HL-60 (cell line): ENCODE results near the gene ABCG1.
"Not testable (repeated sequence)": the region's sequence is repeated elsewhere in the genome, so short reads cannot be mapped to it uniquely, and the experiment has no call there.

Experiments used
- DNase-seq, 2 experiments: peaks; one replicate each; pipeline ENCODE4 v3.0.0-alpha.2; 2010 to 2020; ENCODE audit warnings: low read depth in 1 of 2, low spot score in 1 of 2
- H3K27ac ChIP-seq: fragments of 250-450 bp; sonication (Bioruptor Pico); replicated peaks from 2 replicates; pipeline ENCODE4 v1.5.1; 2020; ENCODE audit warnings: mild to moderate bottlenecking, moderate library complexity
- H3K27me3 ChIP-seq: fragments of 250-450 bp; sonication (Bioruptor Pico); 2 replicates; pipeline ENCODE4 v1.5.1; 2021; ENCODE audit warnings: mild to moderate bottlenecking, moderate library complexity; ENCODE audit not compliant: insufficient read depth, poor library complexity, severe bottlenecking
- H3K4me3 ChIP-seq: replicated peaks from 2 replicates; pipeline ENCODE4 v1.5.1; 2011; ENCODE audit warnings: mild to moderate bottlenecking, control low read depth, low read length; ENCODE audit not compliant: insufficient read depth
- GABPA ChIP-seq: IDR thresholded peaks from 2 replicates; pipeline ENCODE4 v1.6.1; 2012; ENCODE audit warnings: low read depth
- POLR2AphosphoS5 ChIP-seq: IDR thresholded peaks from 2 replicates; pipeline ENCODE4 v1.6.1; 2012; ENCODE audit warnings: low read depth
- SPI1 ChIP-seq: IDR thresholded peaks from 2 replicates; pipeline ENCODE4 v1.6.1; 2012; ENCODE audit warnings: low read depth, mild to moderate bottlenecking, borderline replicate concordance
- TF ChIP-seq, protein P1 (sequence below): IDR thresholded peaks from one replicate; pipeline ENCODE4 v1.5.1; 2011; ENCODE audit warnings: low read length, control low read depth, inconsistent platforms; ENCODE audit not compliant: insufficient read depth
- TF ChIP-seq, protein P2 (sequence below): IDR thresholded peaks from 2 replicates; pipeline ENCODE4 v1.6.1; 2012; ENCODE audit warnings: low read depth; ENCODE audit not compliant: insufficient replicate concordance

Gene ABCG1

DNA sequence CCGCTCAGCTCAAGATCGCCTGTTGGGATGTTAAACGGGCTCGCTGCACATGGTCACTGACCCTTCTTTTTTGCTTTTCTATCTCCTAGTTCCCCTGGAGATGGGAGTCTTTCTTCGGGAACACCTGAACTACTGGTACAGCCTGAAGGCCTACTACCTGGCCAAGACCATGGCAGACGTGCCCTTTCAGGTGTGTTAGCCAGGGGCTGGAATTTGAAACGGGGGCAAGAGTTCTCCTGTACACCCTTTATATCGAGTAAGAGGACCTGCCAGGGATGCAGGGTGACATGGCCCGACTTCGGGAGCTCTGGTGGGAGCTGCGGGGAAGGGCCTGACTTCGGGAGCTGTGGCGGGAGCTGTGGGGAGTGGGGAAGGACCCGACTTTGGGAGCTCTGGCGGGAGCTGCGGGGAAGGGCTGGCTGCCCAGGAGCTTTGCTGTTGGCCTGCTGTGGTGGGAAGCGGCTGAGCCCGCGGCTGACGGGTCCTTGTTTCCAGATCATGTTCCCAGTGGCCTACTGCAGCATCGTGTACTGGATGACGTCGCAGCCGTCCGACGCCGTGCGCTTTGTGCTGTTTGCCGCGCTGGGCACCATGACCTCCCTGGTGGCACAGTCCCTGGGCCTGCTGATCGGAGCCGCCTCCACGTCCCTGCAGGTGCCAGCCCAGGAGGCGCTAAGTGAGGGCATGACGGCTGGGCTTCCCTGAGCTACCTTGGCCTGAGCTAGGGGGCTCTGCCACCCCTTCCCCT, 72.2 kb downstream of the ABCG1 start:
- TF ChIP-seq GABPA (no peak), POLR2AphosphoS5 (no peak), SPI1 (no peak)
- TF ChIP-seq, protein P1, sequence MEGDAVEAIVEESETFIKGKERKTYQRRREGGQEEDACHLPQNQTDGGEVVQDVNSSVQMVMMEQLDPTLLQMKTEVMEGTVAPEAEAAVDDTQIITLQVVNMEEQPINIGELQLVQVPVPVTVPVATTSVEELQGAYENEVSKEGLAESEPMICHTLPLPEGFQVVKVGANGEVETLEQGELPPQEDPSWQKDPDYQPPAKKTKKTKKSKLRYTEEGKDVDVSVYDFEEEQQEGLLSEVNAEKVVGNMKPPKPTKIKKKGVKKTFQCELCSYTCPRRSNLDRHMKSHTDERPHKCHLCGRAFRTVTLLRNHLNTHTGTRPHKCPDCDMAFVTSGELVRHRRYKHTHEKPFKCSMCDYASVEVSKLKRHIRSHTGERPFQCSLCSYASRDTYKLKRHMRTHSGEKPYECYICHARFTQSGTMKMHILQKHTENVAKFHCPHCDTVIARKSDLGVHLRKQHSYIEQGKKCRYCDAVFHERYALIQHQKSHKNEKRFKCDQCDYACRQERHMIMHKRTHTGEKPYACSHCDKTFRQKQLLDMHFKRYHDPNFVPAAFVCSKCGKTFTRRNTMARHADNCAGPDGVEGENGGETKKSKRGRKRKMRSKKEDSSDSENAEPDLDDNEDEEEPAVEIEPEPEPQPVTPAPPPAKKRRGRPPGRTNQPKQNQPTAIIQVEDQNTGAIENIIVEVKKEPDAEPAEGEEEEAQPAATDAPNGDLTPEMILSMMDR, result no peak
- TF ChIP-seq, protein P2, sequence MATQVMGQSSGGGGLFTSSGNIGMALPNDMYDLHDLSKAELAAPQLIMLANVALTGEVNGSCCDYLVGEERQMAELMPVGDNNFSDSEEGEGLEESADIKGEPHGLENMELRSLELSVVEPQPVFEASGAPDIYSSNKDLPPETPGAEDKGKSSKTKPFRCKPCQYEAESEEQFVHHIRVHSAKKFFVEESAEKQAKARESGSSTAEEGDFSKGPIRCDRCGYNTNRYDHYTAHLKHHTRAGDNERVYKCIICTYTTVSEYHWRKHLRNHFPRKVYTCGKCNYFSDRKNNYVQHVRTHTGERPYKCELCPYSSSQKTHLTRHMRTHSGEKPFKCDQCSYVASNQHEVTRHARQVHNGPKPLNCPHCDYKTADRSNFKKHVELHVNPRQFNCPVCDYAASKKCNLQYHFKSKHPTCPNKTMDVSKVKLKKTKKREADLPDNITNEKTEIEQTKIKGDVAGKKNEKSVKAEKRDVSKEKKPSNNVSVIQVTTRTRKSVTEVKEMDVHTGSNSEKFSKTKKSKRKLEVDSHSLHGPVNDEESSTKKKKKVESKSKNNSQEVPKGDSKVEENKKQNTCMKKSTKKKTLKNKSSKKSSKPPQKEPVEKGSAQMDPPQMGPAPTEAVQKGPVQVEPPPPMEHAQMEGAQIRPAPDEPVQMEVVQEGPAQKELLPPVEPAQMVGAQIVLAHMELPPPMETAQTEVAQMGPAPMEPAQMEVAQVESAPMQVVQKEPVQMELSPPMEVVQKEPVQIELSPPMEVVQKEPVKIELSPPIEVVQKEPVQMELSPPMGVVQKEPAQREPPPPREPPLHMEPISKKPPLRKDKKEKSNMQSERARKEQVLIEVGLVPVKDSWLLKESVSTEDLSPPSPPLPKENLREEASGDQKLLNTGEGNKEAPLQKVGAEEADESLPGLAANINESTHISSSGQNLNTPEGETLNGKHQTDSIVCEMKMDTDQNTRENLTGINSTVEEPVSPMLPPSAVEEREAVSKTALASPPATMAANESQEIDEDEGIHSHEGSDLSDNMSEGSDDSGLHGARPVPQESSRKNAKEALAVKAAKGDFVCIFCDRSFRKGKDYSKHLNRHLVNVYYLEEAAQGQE, result no peak
- Histone ChIP-seq H3K27ac (no peak overlapping the region), H3K4me3 (no peak overlapping the region), H3K27me3 (no peaks in the 10 kb centered on the region)
- DNase-seq, result no peak

DNA sequence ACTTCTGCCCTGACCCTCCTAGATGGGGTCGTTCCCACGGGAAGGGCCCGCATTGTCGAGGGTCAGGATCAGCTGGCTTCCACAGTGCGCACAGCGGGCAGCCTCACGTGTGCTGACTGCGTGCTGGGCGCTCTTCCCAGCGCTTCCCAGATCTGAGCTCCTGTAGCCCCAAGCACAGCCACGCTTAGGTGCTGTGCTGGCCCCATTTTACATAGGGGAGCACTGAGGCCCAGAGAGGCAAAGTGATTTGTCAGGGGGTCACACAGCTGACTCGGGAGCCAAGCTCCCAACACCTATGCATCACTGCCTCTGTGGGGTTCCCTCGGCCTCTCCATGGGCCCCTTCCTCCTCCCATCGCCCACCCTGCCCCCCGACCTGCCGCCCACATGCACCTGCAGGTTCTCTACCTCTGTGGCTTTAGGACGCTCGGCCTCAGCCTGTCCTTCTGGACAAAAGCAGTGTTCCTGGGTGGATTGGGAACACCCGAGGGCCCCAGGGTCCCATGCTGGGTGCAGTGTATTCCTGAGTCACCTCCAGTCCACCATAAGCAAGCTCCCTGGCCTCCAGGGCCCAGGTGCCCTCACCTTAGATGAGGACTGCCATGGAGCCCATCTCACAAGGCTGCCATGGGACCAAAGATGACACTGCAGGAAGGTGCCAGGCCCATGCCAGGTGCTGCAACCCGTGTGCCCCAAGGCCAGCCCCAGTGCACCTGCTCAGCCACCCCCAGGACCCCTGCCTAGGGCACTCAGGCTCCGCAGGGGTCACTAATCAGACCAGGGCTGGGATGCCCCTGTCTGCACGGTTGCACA, 73.0 kb downstream of the ABCG1 start:
- no peak for DNase-seq
- no peak for TF ChIP-seq GABPA
- TF ChIP-seq, protein P2, result no peak
- TF ChIP-seq SPI1, result no peak
- TF ChIP-seq POLR2AphosphoS5, result no peak
- TF ChIP-seq, protein P1, result no peak
- Histone ChIP-seq H3K4me3 (no peak overlapping the region), H3K27me3 (no peaks in the 10 kb centered on the region), H3K27ac (no peak overlapping the region)

DNA sequence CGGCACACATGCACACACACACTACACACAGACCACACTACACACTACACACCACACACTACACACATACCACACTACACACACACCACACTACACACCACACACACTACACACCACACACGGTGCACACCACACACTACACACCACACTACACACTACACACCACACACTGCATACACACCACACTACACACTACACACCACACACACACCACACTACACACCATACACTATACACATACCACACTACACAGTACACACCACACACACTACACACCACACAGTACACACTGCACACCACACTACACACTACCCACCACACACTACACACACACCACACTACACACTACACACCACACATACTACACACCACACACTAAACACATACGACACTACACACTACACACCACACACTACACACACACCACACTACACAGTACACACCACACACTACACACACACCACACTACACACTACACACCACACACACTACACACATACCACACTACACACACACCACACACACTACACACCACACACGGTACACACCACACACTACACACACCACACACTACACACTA, 73.7 kb downstream of the ABCG1 start:
- not testable (repeated sequence) for DNase-seq, H3K4me3 ChIP-seq, H3K27me3 ChIP-seq, H3K27ac ChIP-seq

DNA sequence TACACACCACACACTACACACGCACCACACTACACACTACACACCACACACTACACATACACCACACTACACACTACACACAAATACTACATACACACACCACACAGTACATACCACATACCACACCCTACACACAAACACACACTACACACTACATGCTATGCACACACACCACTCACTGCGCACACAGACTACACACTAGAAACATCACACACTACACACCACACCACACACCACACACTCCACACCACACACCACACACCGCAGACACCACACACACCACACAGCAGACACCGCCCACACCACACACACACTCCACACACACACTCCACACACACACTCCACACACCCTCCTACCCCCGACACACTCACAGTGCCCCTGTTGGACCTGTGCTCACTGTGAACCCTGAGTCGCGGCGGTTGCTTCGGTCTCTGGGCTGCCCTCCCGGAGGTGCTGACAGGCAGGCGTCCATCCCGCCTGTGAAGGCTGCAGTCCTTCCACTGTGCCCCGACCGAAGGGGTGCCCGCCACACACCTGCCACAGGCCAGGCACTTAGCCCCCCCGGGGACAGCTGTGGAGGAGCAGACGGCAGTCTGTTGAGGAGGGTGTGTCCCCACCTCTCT, 74.8 kb downstream of the ABCG1 start:
- no peak for DNase-seq
- Histone ChIP-seq H3K27ac (no peak overlapping the region), H3K4me3 (no peak overlapping the region), H3K27me3 (no peaks in the 10 kb centered on the region)
- TF ChIP-seq, protein P2, result no peak
